ENCODE measurements around the gene CCDC9.
"Not testable (repeated sequence)": the region's sequence is repeated elsewhere in the genome, so short reads cannot be mapped to it uniquely, and the experiment has no call there.

DNA sequence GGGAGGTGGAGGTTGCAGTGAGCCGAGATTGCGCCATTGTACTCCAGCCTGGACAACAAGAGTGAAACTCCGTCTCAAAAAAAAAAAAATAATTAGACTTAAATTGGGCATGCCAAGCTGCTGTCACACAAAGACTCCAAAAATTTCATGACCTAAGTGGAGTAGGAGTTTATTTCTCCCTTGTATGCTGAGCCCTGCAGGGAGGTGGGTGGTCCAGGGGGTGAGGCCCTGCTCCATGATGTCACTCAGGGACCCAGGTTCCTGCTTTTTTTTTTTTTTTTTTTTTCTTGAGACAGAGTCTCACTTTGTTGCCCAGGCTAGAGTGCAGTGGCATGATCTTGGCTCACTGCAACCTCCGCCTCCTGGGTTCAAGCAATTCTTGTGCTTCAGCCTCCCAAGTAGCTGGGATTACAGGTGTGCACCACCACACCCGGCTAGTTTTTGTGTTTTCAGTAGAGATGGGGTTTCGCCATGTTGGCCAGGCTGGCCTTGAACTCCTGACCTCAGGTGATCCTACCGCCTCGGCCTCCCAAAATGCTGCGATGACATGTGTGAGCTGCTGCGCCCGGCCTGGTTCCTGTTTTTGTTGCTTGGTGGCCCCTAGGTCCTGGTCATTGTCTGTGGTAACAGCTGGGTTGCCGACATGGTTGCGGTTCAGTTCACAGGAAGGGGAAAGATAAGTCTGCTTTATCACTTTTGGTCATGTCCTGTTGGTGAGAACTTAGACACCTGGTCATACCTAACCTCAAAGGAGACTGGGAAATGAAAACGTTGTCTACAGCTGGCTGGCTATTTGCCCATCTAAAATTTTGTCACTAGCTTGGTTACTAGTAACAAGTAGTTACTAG lies 5.8 kb downstream of the CCDC9 start:
- not testable (repeated sequence) for TF ChIP-seq REPIN1 (CRISPR knock-in tag; IDR thresholded peaks at IDR 0.05; ENCODE audit: borderline replicate concordance, low read depth); FOSL1 (CRISPR knock-in tag; IDR thresholded peaks at IDR 0.05; ENCODE audit: borderline replicate concordance)
